Measurements from ENCODE around the gene SNRPA.
"Not testable (repeated sequence)": the region's sequence is repeated elsewhere in the genome, so short reads cannot be mapped to it uniquely, and the experiment has no call there.

The SNRPA gene

GRCh38 chr19:40777937-40778705, 27.1 kb downstream of the SNRPA start, which contains the start of gene RAB4B:
TSS of gene RAB4B (plus strand) at chr19:40778247. CDS start at chr19:40778376, 129 bp downstream.
- DNase-seq = peak; percentile 100

- no peak for DNase-seq
Observed at GRCh38 chr19:40778706-40779284, 27.8 kb downstream of the SNRPA start.

GRCh38 chr19:40780582-40780981, 29.6 kb downstream of the SNRPA start:
- DNase-seq = no peak

- no peak for DNase-seq
Observed at GRCh38 chr19:40781140-40781539, 30.1 kb downstream of the SNRPA start.

GRCh38 chr19:40783711-40784110, 32.7 kb downstream of the SNRPA start:
- DNase-seq = no peak

- not testable (repeated sequence) for DNase-seq
Observed at GRCh38 chr19:40784146-40784545, 33.1 kb downstream of the SNRPA start.

GRCh38 chr19:40785526-40785925, 34.5 kb downstream of the SNRPA start:
- no peak for DNase-seq

GRCh38 chr19:40786060-40787037, 35.3 kb downstream of the SNRPA start:
- DNase-seq = no peak

- DNase-seq = no peak
Observed at GRCh38 chr19:40791349-40791748, 40.3 kb downstream of the SNRPA start.

- no peak for DNase-seq
Observed at GRCh38 chr19:40791996-40792395, 41.0 kb downstream of the SNRPA start.

GRCh38 chr19:40797166-40797962, 46.4 kb downstream of the SNRPA start:
- no peak for DNase-seq

GRCh38 chr19:40797963-40798682, 47.1 kb downstream of the SNRPA start:
- peak; percentile 53 for DNase-seq

GRCh38 chr19:40798683-40799557, 47.9 kb downstream of the SNRPA start, which contains the start of gene EGLN2:
TSS of gene EGLN2 (plus strand) at chr19:40799191. CDS start at chr19:40800573, 1,382 bp downstream.
- peak; percentile 100 for DNase-seq

- DNase-seq = peak; percentile 74
Observed at GRCh38 chr19:40799558-40800338, 48.7 kb downstream of the SNRPA start.

GRCh38 chr19:40800339-40800996, 49.5 kb downstream of the SNRPA start:
- DNase-seq = no peak

- DNase-seq = no peak
Observed at GRCh38 chr19:40800997-40801377, 50.0 kb downstream of the SNRPA start.

GRCh38 chr19:40801426-40802299, 50.7 kb downstream of the SNRPA start:
- DNase-seq = no peak

Measured in right hindlimb (tissue), 1 donor.